DOHH2 (cell line): Measurements from ENCODE around the gene LIPG.
"Not testable (repeated sequence)": the region's sequence is repeated elsewhere in the genome, so short reads cannot be mapped to it uniquely, and the experiment has no call there.

Source experiments
- CTCF ChIP-seq: fragments of 200-600 bp; sonication (generic); IDR thresholded peaks from one replicate; pipeline ENCODE4 v1.5.1; 2014; ENCODE audit warnings: antibody characterized with exemption, mild to moderate bottlenecking, low read depth, low read length; ENCODE audit not compliant: poor library complexity, severe bottlenecking
- EZH2phosphoT487 ChIP-seq: fragments of 200-600 bp; sonication (generic); IDR thresholded peaks from 2 replicates; pipeline ENCODE4 v1.6.1; 2017; ENCODE audit warnings: borderline replicate concordance, mild to moderate bottlenecking, antibody characterized with exemption, low read length, moderate library complexity, mixed read lengths

- TF ChIP-seq CTCF: peak; percentile 58
- TF ChIP-seq EZH2phosphoT487: not testable (repeated sequence)
Measured at GRCh38 chr18:49559326-49559931, 2.4 kb upstream of the LIPG start.
